Aorta (tissue), 5 donors: ENCODE measurements around the gene FRS3. TPM values are rescaled to one million over a fixed set of nuclear protein-coding genes. Genes with fewer than 3 reads are reported as not detected.
A peak's percentile ranks its signal among the peaks of the same experiment; 100 is the strongest.

ENCODE experiments used
- ATAC-seq: fragments of 200-7000 bp; cut with Tn5 transposase; one replicate; pipeline ENCODE4 v1.9.1; 2022; ENCODE audit warnings: moderate library complexity; ENCODE audit not compliant: low FRiP score
- DNase-seq, 2 donors: peaks; one replicate each; pipeline ENCODE4 v3.0.0-alpha.2; 2020
- H3K27ac ChIP-seq, 2 donors: one replicate each; pipeline ENCODE4 v1.5.1; 2013; ENCODE audit warnings: low read length in 2 of 2, mild to moderate bottlenecking in 2 of 2, moderate library complexity in 2 of 2, control low read depth in 1 of 2, inconsistent platforms in 1 of 2, low read depth in 1 of 2
- H3K27me3 ChIP-seq, 2 donors: one replicate each; pipeline ENCODE4 v1.6.1; 2013; ENCODE audit warnings: control low read depth in 1 of 2, low read length in 1 of 2, mild to moderate bottlenecking in 1 of 2, moderate library complexity in 1 of 2; ENCODE audit not compliant: insufficient read depth in 2 of 2, control insufficient read depth in 1 of 2
- H3K36me3 ChIP-seq, 2 donors: one replicate each; pipeline ENCODE4 v1.6.1; 2013; ENCODE audit warnings: control low read depth in 1 of 2, low read length in 1 of 2, mild to moderate bottlenecking in 1 of 2; ENCODE audit not compliant: insufficient read depth in 2 of 2, control insufficient read depth in 1 of 2
- H3K4me1 ChIP-seq, 2 donors: one replicate each; pipeline ENCODE4 v1.6.1; 2013; ENCODE audit warnings: low read length in 2 of 2, control low read depth in 1 of 2, mild to moderate bottlenecking in 1 of 2, moderate library complexity in 1 of 2; ENCODE audit not compliant: insufficient read depth in 2 of 2, control insufficient read depth in 1 of 2
- H3K4me3 ChIP-seq, 2 donors: one replicate each; pipeline ENCODE4 v1.5.1; 2013; ENCODE audit warnings: low read length in 2 of 2, control low read depth in 1 of 2, mild to moderate bottlenecking in 1 of 2
- H3K9me3 ChIP-seq: one replicate; pipeline ENCODE4 v1.6.1; 2013; ENCODE audit warnings: mild to moderate bottlenecking, low read length; ENCODE audit not compliant: control insufficient read depth
- WGBS, 2 donors: extraction: QIAGEN DNeasy Blood & Tissue Kit; methylation state at CpG; one replicate each; pipeline ENCODE4 v1.1.7; 2013; 5-methylcytosine and 5-hydroxymethylcytosine counted together
- intact Hi-C, 2 donors: fragments of 100-400 bp; cut with DNase I; formaldehyde crosslinking; loops; one replicate each; pipeline versions ENCODE4 v1.14.2 to v1.15.0; 2022
- polyA plus RNA-seq, 2 donors: library from polyadenylated mRNA; stranded (reverse); fragments of 200-250 nt; gene quantifications; one replicate each; pipeline ENCODE4 v1.2.3, GENCODE V29; 2013
- total RNA-seq, 2 donors: library from RNA; stranded (reverse); fragmentation: NEBNext Ultra II Directional; extraction: Animal tissue kit (Norgen Biotek cat#: 25700); gene quantifications; one replicate each; pipeline ENCODE4 v1.2.1, GENCODE V29; 2021
- donor health status: healthy with polysubstance abuse.
- donor health status: Bipolar disorder and iron deficiency.
- donor health status: DM: no; HTN: no; CAD: no.
- donor health status: DM: no; HTN: no; CAD: no.
- donor health status: DM: yes; HTN: yes; CAD: no.

The FRS3 gene
- total and polyA plus RNA-seq, 4 donors = 1.0 to 16.2 (median 4.5) TPM

DNA sequence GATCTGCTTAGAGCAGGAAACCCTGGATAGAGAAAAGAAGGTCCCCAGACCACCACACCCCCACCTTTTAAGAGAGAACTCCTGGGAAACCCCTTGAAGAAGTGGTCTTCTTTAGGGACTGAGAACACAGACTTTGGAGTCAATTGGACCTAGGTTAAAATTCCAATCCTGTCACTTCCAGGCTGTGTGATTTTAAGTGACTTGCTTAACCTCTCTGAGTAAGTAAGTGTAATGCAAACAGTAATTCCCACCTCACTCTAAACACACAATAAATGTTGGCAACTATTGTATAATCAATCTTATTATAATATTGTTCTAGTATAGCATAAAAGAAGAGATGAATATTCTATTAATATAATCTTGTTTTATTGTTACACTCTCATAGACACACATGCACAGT lies 47.6 kb downstream of the FRS3 start:
- no peak overlapping the region for H3K27ac ChIP-seq
- ATAC-seq (no peak), DNase-seq (no peak)
- no peak overlapping the region for H3K4me3 ChIP-seq
- no peaks in the 10 kb centered on the region for H3K4me1 ChIP-seq
- intact Hi-C loops = no loop called here
- no peaks in the 10 kb centered on the region for H3K9me3 ChIP-seq
- no peaks in the 10 kb centered on the region for H3K36me3 ChIP-seq
- no peaks in the 10 kb centered on the region for H3K27me3 ChIP-seq

- 88 to 89% methylated on average over 7 of the region's 7 CpGs for WGBS, 2 donors
- no peaks in the 10 kb centered on the region for H3K27me3 ChIP-seq
- no peak overlapping the region for H3K4me3 ChIP-seq
- intact Hi-C loops = no loop called here
- no peaks in the 10 kb centered on the region for H3K36me3 ChIP-seq
- no peak overlapping the region for H3K27ac ChIP-seq
- DNase-seq (peak; percentile 18 to 27), ATAC-seq (no peak)
- no peaks in the 10 kb centered on the region for H3K4me1 ChIP-seq
- H3K9me3 ChIP-seq = no peaks in the 10 kb centered on the region
These were observed 48.1 kb downstream of the FRS3 start for GRCh38 chr6:41731561-41732086.

DNA sequence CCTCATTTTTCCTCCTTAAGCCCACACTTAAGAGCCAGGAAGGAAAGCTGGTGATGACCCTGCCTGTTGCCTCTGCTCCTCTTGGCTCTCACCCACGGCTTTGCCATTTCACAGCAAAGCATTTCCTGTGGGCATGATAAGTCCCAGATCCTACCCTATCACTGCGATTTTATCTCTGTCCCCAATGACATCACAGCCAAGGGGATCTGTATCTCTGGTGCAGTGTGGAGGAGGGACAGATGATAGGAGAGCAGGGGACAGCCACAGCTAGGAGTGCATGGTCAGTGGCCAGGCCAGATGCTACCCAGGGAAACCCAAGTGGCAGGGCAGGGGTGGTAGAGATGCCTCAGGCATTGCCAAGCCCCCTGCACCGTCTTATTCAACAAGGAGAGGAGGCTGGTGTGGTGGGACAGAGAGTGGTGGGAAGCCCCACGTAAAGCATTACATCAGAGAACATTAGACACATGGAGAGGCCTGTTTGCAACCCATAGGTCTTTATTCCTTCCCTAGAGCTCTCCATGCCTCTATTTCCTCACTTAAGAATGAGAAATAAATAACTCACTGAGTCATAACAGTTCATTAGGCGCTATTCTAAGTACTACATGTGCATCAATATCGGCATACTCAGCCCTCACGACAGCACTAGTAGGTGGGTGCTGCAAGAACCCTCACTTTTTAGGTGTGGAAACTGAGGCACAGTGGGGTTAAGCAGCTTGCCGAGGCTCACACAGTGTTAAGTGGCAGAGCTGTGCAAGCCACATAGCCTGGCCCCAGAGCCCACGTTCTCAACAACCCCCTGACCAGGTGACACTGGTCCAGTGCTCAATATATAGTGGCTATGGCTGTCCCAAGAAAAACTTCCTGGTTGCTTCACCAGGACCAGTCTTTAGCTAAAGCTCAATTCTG lies 48.9 kb downstream of the FRS3 start:
- DNase-seq (peak; percentile 41 to 52), ATAC-seq (no peak)
- no peaks in the 10 kb centered on the region for H3K27me3 ChIP-seq
- H3K9me3 ChIP-seq = no peaks in the 10 kb centered on the region
- WGBS, 2 donors = 68 to 70% methylated on average over 9 of the region's 9 CpGs
- H3K27ac ChIP-seq = no peak overlapping the region
- no peaks in the 10 kb centered on the region for H3K4me1 ChIP-seq
- intact Hi-C loops = no loop called here
- H3K36me3 ChIP-seq = no peaks in the 10 kb centered on the region
- H3K4me3 ChIP-seq = no peak overlapping the region

- no peaks in the 10 kb centered on the region for H3K36me3 ChIP-seq
- H3K27ac ChIP-seq = no peak overlapping the region
- H3K9me3 ChIP-seq = no peaks in the 10 kb centered on the region
- H3K27me3 ChIP-seq = no peaks in the 10 kb centered on the region
- intact Hi-C loops = no loop called here
- H3K4me1 ChIP-seq = no peaks in the 10 kb centered on the region
- ATAC-seq (no peak), DNase-seq (peak; percentile 24 to 27)
- no peak overlapping the region for H3K4me3 ChIP-seq
- WGBS, 2 donors = 93 to 94% methylated on average over 7 of the region's 7 CpGs
These were observed 50.1 kb downstream of the FRS3 start for GRCh38 chr6:41729624-41730023.

GRCh38 chr6:41728954-41729353 lies 50.7 kb downstream of the FRS3 start:
- Histone ChIP-seq H3K4me1 (no peaks in the 10 kb centered on the region), H3K4me3 (no peak overlapping the region), H3K27ac (no peak overlapping the region), H3K9me3 (no peaks in the 10 kb centered on the region), H3K36me3 (no peaks in the 10 kb centered on the region), H3K27me3 (no peaks in the 10 kb centered on the region)
- ATAC-seq (no peak), DNase-seq (peak; percentile 8 to 63)
- WGBS, 2 donors = 93 to 95% methylated on average over 7 of the region's 7 CpGs
- intact Hi-C loops = no loop called here

- no peak overlapping the region for H3K27ac ChIP-seq
- no peaks in the 10 kb centered on the region for H3K36me3 ChIP-seq
- H3K4me3 ChIP-seq = no peak overlapping the region
- intact Hi-C loops = no loop called here
- WGBS, 2 donors = 85 to 88% methylated on average over 19 of the region's 19 CpGs
- peak in 1 of 2 donors; percentile 31 for DNase-seq
- H3K4me1 ChIP-seq = no peaks in the 10 kb centered on the region
- no peaks in the 10 kb centered on the region for H3K27me3 ChIP-seq
- no peak for ATAC-seq
- no peaks in the 10 kb centered on the region for H3K9me3 ChIP-seq
These were observed 51.4 kb downstream of the FRS3 start for GRCh38 chr6:41728073-41728936.

DNA sequence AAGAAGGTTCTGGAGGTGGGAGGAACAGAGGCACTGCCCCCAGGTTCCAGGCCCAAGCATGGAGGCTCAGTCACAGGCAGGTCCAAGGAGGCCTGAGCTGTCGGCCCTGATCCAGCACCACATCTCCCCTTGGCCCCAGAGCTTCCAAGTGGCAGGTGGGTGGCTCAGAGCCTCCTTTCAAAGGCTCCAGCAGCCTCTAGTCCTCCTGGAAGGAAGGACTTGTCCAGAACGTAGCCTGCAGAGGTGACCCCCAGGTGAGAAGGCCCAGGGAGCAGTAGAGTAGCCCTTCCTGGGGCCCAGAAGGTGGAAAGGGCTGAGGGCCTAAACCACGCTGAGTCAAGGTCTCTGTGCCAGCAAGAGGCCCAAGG lies 52.0 kb downstream of the FRS3 start:
- no peaks in the 10 kb centered on the region for H3K9me3 ChIP-seq
- H3K36me3 ChIP-seq = no peaks in the 10 kb centered on the region
- ATAC-seq (no peak), DNase-seq (no peak)
- H3K27ac ChIP-seq = no peak overlapping the region
- H3K4me1 ChIP-seq = no peaks in the 10 kb centered on the region
- no peak overlapping the region for H3K4me3 ChIP-seq
- 87 to 89% methylated on average over 3 of the region's 3 CpGs for WGBS, 2 donors
- H3K27me3 ChIP-seq = no peaks in the 10 kb centered on the region
- intact Hi-C loops = no loop called here

DNA sequence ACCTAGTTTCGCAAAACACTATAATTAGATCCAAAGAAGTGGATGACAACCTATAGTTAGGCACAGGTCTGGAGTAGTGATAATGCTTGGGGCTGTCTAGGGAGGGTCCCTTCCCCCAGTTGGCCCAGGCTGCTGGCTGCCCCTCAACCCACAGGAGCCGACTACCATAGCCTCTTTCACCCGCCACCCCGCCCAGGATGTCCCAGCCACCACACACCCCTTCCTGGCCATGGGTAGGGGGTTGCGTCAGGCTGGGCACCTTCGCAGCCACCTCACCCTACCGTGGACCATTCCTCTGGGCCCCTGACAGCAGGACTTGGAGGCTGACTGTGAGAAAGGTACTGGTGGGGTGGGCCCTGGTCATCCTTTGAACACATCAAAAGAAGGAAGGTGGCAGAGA lies 52.8 kb downstream of the FRS3 start:
- H3K9me3 ChIP-seq = no peaks in the 10 kb centered on the region
- no peak overlapping the region for H3K4me3 ChIP-seq
- H3K4me1 ChIP-seq = no peaks in the 10 kb centered on the region
- ATAC-seq (no peak), DNase-seq (peak in 1 of 2 donors; percentile 24)
- H3K27me3 ChIP-seq = no peaks in the 10 kb centered on the region
- no peaks in the 10 kb centered on the region for H3K36me3 ChIP-seq
- no peak overlapping the region for H3K27ac ChIP-seq
- 88 to 89% methylated on average over 7 of the region's 7 CpGs for WGBS, 2 donors
- intact Hi-C loops = no loop called here
